ENCODE measurements around the gene OR10H1. TPM values are rescaled to one million over a fixed set of nuclear protein-coding genes. Genes with fewer than 3 reads are reported as not detected.

Gene OR10H1
- polyA plus RNA-seq, 1 of the 3 experiments (the other 2 are of a cell fraction) = not detected

- Histone ChIP-seq H4K20me1 (ENCODE audit: insufficient read depth) (no peaks in the 10 kb centered on the region), H3K9me3 (no peaks in the 10 kb centered on the region), H3K27ac (ENCODE audit: low read depth in 2 of 2, low read length in 1 of 2) (no peak overlapping the region), H3K36me3 (replicated peaks in 1 of 2; ENCODE audit: control insufficient read depth in 1 of 2, insufficient read depth in 2 of 2, low read length in 1 of 2) (no peaks in the 10 kb centered on the region), H3K4me2 (no peak overlapping the region), H3K79me2 (ENCODE audit: insufficient read depth) (no peaks in the 10 kb centered on the region), H3K9ac (no peak overlapping the region), H3K4me3 (ENCODE audit: low read depth in 2 of 2, low read length in 1 of 2) (no peak overlapping the region), H3K4me1 (ENCODE audit: control insufficient read depth in 1 of 2, insufficient read depth in 2 of 2, low read depth in 1 of 2, low read length in 1 of 2) (no peaks in the 10 kb centered on the region), H3K27me3 (ENCODE audit: insufficient read depth) (peaks cover 43% of the 10 kb centered on the region), H2AFZ (ENCODE audit: low read depth) (no peak overlapping the region), H3F3A (replicated peaks; ENCODE audit: insufficient read depth) (no peaks in the 10 kb centered on the region), H3K9me2 (no peaks in the 10 kb centered on the region)
- POLR2A ChIA-PET = no interaction called here
- CTCF ChIA-PET = no interaction called here
- no peak for DNase-seq
- TF ChIP-seq YY1 (IDR thresholded peaks at IDR 0.05; ENCODE audit: low read depth) (no peak), GATA2 (CRISPR knock-in tag; IDR thresholded peaks at IDR 0.05) (no peak), SIN3A (IDR thresholded peaks at IDR 0.05; ENCODE audit: borderline replicate concordance, low read depth, low read length) (no peak), TEAD4 (IDR thresholded peaks at IDR 0.05; ENCODE audit: borderline replicate concordance, insufficient read depth) (no peak), RCOR1 (IDR thresholded peaks at IDR 0.05; ENCODE audit: low read length) (no peak), NRF1 (IDR thresholded peaks at IDR 0.05; ENCODE audit: low read depth, low read length) (no peak), MEF2A (IDR thresholded peaks at IDR 0.05; ENCODE audit: borderline replicate concordance, low read depth) (no peak), MXI1 (IDR thresholded peaks at IDR 0.05; ENCODE audit: low read depth, low read length) (no peak), EP300 (IDR thresholded peaks at IDR 0.05; ENCODE audit: borderline replicate concordance in 1 of 2, low read depth in 1 of 2, low read length in 1 of 2) (no peak), CTCF (IDR thresholded peaks at IDR 0.05) (no peak)
- 14% methylated on average over 6 of the region's 6 CpGs for WGBS (ENCODE audit: low lambda C conversion rate)
Measured at GRCh38 chr19:15859187-15859586, 43.7 kb upstream of the OR10H1 start.

DNA sequence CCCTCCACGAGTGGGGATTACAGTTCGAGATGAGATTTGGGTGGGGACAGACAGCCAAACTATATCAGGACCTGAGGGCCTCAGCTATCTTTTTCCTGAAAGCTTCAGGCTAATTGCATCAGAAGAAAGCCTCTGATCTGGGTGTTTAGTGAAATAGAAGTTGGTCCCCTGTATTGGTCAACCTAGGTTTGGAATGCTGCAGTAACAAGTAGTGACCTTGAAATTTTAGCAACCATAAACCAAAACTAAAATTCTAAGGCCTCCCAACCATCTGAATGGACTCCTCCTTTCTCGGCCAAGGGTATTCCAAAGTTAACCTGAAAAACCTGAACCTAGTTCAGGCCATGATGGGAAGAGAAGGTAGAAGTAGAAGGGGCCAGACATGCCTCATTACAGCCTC is 34.9 kb upstream of the OR10H1 start:
- ChIA-PET POLR2A (no interaction called here), CTCF (no interaction called here)
- Histone ChIP-seq H3K27ac (ENCODE audit: low read depth in 2 of 2, low read length in 1 of 2) (no peak overlapping the region), H3K9me2 (no peaks in the 10 kb centered on the region), H3K9me3 (no peaks in the 10 kb centered on the region), H2AFZ (ENCODE audit: low read depth) (no peak overlapping the region), H3K4me2 (no peak overlapping the region), H4K20me1 (ENCODE audit: insufficient read depth) (no peaks in the 10 kb centered on the region), H3K79me2 (ENCODE audit: insufficient read depth) (no peaks in the 10 kb centered on the region), H3K36me3 (replicated peaks in 1 of 2; ENCODE audit: control insufficient read depth in 1 of 2, insufficient read depth in 2 of 2, low read length in 1 of 2) (no peaks in the 10 kb centered on the region), H3K4me3 (ENCODE audit: low read depth in 2 of 2, low read length in 1 of 2) (no peak overlapping the region), H3K9ac (no peak overlapping the region), H3K4me1 (ENCODE audit: control insufficient read depth in 1 of 2, insufficient read depth in 2 of 2, low read depth in 1 of 2, low read length in 1 of 2) (no peaks in the 10 kb centered on the region), H3K27me3 (ENCODE audit: insufficient read depth) (peaks cover 13% of the 10 kb centered on the region; the same call in 1 of the 2 replicates), H3F3A (replicated peaks; ENCODE audit: insufficient read depth) (no peaks in the 10 kb centered on the region)
- 2% methylated on average over 3 of the region's 3 CpGs for WGBS (ENCODE audit: low lambda C conversion rate)
- TF ChIP-seq RFX5 (IDR thresholded peaks at IDR 0.05; ENCODE audit: low read length) (no peak), GATA2 (CRISPR knock-in tag; IDR thresholded peaks at IDR 0.05) (no peak), FOSL2 (IDR thresholded peaks at IDR 0.05; ENCODE audit: borderline replicate concordance, low read depth) (no peak), RXRA (IDR thresholded peaks at IDR 0.05; ENCODE audit: borderline replicate concordance, low read depth) (no peak), ELF1 (IDR thresholded peaks at IDR 0.05) (no peak)
- DNase-seq = no peak

All from SK-N-SH (cell line).